Ramos (cell line): Measurements from ENCODE around the gene PACRG.

Experiments used
- in situ Hi-C: fragments of 300-500 bp; cut with MboI; formaldehyde crosslinking; loops from one replicate; pipeline ENCODE4 v1.14.3; 2022; ENCODE audit warnings: low sequenced_read_pairs; ENCODE audit not compliant: unreplicated experiment

The PACRG gene

DNA sequence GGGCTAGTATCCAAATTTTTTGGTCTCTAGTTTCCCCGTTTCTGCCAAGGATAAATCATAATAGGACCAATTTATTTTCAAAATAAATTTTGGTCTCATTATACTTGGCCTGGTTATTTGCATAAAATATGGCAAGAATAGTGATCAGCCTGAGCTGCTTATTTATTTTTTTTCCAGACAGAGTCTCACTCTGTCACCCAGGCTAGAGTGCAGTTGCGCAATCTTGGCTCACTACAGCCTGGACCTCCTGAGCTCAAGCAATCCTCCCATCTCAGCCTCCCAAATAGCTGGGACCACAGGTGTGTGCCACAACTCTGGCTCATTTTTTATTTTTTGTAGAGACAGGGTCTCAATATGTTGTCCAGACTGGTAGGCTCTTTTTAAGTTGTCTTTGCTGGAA, 329.5 kb downstream of the PACRG start:
- in situ Hi-C loops: no loop called here

DNA sequence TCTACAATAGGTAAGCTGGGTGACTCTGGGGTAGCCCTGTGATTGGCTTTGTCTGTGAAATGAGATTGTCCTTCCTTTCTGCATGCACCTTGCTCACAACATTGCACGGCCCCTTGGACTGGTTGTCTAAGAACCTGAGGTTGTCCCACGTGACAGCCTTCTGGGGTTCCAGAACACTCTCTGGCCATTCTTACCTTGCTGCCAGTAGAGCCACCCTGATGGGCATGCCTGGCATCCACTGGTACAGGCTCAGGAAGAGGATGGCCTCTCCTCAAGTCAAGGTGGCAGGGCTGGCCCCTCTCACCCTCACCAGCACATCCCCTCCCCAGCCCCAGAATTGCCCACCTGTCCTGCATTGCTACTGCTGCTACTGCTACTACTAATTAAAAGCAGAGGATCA, 335.0 kb downstream of the PACRG start:
- in situ Hi-C loops: no loop called here

DNA sequence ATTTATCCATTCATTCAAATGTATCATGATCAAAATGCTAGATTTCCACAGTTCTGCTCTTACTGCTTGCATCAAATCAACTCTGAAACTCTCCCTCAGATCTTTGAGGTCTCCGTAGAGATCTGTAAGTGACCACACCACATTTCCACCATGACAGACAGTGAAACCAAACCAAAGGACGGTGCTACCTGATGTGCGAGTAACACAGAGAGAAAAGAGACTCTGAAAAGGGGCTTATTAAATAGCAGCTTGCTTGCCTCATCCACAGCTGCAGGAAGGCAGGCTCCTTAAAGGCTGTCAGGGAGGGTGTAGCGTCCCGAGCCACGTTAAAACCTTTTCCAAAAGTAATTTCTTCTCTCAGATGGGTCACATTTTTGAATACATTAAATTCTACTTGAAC, 335.8 kb downstream of the PACRG start:
- in situ Hi-C loops: no loop called here

DNA sequence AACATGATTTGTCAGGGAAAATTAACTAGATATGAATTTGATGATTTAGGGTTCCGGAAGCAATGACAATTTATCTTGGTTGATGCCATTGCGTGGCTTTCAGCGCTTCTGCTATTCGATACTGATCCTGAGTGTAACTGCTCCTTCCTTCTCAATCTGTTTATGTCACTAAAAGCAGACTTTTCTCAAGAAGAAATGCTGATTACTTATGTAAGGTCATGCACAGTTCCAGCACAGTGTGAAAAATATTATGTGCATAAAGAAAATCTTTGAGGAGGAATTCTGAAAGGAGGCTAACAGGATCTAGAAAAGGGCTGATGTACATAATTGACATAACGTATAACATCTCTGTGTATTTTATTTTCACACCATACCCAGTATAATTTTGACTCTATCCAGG, 336.6 kb downstream of the PACRG start:
- in situ Hi-C loops: no loop called here

DNA sequence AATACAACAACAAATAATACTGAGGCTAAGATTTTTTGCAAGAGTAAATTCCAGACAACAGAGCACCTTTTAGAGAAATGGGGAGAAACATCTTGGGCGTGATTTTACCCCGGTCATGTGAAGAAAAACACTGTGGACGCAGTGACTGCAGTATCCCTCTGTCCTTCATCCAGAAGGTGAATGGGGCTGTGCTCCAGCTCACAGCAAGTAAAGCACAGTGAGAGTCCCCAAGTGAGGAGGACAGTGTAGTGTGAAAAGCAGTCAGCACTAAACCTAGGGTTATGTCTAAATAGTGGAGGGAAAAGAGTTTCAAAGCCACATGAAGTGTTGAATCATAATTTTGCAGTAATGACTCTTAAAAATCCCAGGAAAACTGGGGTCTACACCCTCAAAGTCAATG, 338.4 kb downstream of the PACRG start:
- in situ Hi-C loops: no loop called here

DNA sequence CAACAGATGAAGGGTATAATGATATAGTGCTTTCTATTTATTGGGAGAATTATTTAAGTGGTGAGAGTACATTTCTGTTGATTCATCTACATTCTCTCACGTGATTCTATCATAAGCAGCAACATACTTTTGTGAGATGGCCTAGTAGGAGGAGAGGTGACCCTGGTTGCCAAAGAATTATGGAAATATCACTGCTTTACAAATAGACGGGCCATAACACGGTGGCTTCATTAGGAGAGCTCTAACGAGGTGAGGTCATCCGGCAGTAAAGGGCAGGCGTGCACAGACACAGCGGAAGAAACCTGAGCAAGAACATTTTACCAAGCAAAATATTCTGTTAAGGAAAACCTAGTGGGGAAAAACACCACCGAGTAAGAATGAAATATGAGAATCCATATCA, 349.4 kb downstream of the PACRG start:
- in situ Hi-C loops: no loop called here

DNA sequence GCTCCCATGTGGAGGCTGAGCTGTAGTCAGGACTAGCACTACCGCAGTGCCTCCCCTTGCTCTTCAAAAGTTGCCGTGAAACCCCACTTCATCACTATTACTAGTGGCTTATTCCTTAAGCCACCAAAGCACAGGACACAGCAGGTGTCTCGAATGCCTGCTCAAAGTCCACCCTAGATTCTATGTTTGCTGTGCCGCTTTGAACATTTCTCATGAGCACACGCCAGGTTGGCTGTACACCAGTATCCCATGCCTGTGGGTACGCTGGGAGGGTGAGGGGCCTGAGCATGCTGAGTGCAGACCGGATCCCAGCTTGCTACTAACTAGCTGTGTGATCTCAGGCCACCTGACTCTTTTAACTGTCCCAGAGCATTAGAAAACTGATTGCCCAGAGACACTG, 350.9 kb downstream of the PACRG start:
- in situ Hi-C loops: no loop called here

DNA sequence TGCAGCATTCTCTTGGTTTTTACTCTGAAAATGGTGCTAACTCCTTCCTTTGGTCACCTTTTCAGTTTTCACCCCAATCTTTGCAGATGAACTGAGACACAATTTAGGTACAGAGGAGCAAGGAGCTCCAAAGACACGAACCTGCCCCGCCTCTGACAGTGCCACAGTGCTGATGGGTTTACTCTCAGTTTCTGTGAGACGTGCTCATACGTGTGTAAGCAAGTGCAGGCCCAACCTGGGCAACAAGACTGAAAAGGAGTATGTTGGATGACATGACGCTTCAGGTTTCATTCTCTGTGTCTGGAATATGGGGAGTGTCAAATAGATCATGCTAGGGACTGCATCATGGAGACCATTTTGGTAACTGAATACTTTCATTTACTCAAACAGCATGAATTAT, 352.5 kb downstream of the PACRG start:
- in situ Hi-C loops: no loop called here

DNA sequence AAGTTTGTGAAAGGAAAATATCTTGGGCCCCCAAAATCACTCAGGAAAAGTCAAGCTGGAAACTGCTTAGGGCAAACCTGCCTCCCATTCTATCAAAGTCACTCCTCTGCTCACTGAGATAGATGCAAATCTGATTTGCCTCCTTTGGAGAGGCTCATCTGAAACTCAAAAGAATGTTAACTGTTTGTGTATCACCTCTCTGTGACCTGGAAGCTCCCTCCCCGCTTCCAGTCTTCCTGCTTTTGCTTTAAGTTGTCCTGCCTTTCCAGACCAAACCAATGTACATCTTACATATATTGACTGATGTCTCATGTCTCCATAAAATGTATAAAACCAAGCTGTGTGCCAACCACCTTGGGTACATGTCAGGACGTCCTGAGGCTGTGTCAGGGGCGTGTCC, 355.4 kb downstream of the PACRG start:
- in situ Hi-C loops: no loop called here

DNA sequence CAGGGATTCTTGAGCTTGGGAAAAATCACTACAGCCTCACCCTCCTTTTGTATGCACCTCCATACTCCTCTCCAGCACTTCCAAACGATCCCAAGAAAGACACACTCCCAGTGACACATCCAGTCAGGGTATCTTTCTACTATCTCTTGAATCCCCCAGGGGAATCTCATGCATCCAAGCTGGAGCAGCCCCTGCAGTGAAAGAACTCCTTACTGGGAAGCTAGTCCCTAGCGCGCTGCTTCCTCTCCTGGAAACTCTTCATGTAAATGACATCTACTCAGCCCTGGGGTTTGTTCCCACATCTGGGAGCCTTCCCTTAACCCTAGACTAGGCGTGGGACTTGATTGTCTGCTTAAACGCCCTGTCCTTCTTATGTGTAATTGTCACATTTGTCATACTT, 357.7 kb downstream of the PACRG start:
- in situ Hi-C loops: no loop called here

DNA sequence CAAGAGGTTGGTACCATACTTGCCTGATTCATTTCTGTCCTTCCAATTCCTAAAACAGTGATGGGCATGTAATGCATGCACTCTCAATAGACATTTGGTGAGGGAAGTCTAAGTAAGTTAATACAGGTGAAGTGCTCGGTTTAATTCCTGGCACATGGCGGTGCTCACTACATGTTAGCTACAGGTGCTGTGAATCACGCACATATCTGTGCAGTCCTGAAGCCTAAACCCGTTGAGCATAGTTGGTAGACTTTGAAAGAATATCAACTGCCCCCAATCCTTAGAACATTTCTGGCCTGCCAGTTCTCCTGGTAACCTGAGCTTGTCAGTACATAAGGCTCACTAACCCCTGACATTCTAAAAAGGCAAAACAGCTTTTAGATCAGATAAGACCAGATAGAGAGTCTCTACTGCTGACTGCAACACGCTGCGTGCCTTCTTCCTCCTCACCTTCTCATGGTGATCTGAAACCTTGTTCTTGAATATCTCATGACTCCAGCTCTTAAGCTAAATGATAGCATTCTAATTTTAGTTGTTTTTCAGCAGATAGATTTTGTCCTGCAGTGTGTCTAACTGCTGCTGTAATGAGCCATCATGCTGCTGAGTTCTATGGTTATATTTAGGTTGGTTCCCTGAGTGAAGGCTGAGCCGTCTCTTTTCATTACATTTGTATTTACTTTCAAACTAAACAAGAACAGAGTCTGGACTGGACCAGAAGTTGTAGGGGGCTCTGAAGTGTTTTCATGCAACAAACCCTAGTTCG, 358.3 kb downstream of the PACRG start:
- in situ Hi-C loops: no loop called here

DNA sequence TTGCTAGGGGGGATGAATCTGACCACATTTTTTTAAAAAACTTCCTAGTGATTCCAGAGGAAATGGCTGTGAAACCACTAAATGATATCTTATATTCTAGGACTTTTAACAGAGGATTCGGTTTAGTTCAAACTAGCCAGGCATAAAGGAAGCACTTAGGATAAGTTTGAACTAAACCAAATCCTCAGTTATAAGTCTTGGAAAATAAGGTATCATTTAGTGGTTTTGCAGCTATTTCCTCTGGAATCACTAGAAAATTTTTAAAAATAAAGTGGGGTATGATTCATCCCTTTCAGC, 358.8 kb downstream of the PACRG start:
- in situ Hi-C loops: no loop called here

DNA sequence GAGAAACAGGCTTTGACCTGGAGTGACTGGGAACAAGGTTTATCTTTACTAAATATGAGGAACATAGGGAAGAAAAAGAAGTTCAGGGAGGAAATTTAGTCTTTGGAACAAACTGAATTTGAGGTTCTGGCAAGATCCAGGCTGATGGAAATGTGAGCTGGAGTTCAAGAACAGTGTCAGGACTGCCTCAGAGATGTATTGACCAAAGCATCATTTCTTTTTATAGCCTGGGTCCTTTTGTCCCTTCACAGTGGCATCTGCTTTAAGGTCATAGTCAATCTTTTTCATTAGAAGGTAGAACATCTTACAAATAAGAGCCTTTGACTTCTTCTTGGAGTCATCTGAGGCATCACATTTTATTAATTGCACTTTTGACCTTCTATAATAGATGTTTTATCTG, 360.2 kb downstream of the PACRG start:
- in situ Hi-C loops: no loop called here

DNA sequence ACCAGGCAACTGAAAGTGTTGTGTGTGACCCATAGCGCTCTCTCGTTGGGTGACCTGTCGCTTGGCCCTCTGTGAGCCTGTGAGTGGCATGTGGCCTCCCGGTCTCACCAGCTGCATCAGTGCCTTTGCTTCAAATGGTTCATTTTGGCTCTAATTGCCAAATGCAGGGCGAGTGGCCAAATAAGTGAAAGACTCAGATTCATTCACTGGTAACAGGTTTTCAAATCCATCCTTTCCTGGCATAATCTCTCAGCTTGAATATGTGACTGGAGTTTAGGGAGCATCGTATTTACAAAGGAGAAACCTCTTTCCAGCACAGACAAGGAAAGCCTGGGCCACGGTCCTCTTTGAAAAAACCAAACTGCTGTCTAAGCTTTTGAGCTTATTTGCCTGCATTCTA, 365.1 kb downstream of the PACRG start:
- in situ Hi-C loops: no loop called here

DNA sequence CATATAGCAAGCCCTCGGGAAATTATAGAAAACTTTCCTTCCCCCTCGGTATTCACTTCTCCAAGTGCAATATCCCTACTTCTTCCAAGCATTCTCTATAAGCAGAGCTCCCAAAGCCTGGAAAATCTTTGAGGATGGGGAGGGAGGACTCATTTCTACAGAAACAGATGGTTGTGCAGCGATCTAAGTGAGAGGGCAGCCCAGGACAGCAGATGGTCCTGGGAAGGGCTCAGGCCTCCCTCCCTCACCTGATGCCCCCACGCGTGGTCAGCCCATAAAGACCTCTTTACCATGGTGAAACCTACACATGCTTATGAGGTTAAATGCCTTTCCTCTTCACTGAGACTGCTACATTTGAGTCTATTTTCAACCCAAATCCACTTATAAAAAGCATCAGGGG, 367.1 kb downstream of the PACRG start:
- in situ Hi-C loops: no loop called here

DNA sequence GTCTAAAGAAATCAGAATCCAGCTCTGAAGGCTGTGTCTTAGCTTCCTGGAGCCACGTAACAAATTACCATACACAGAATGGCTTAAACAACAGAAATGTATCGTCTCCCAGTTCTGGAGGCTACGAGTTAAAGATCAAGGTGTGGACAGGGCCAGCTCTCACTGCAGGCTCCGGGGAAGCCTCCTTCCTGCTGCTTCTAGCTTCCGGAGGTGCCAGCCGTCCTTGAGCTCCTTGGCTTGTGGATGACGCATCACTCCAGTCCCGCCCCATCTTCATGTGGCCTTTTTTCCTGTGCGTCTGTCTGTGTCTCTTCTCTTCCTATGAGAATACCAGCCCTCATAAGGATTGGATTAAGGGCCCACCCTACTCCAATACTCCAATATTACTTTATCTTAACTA, 367.6 kb downstream of the PACRG start:
- in situ Hi-C loops: no loop called here

DNA sequence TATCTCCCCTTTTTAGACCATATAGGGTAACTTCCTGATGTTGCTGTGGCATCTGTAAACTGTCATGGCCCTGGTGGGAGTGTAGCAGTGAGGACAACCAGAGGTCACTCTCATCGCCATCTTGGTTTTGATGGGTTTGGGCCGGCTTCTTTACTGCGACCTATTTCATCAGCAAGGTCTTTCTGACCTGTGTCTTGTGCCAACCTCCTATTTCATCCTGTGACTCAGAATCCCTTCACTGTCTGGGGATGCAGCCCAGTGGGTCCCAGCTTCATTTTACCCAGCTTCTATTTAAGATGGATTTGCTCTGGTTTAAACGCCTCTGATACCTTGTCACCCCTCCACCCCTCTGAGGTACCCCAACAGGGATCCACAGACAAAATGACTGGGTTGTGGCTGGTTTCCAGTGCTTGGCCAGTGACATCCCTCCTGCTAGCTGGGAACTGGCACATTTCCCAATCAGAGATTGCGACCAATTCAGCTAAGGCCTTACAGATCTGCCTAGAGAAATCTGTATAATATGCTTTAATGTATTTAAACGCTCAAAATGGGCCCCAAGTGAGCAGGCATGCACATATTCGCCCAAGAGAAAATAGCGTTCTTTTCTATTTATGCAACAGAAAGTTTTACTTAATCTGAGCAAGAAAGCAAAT, 371.2 kb downstream of the PACRG start:
- in situ Hi-C loops: no loop called here

DNA sequence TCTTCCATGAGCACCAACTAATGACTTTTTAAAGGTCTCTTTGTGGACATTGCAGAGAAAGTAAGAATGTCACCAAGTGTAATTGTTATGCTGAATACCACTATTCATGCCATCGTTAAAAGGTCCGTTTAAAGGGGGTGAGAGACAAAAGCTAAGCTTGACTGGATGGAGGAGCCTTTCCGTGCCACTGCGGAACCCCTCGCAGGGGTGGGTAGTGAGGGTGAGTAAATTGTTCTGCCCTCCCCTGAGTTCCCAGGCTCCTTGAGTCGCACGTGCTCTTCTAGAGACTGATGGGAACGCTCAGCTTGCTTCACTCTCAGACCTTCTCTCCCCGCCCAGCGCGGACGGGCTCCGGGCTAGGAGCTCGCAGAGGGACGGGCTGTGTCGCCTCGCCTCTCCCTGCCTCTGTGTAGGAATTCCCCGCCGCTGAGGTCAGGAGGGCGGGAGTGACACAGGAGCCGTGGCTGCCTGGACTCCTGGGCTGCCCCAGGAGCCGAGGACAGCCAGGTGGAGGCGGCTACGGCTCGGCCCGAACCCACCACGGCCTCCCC, 371.9 kb downstream of the PACRG start:
- in situ Hi-C loops: no loop called here

DNA sequence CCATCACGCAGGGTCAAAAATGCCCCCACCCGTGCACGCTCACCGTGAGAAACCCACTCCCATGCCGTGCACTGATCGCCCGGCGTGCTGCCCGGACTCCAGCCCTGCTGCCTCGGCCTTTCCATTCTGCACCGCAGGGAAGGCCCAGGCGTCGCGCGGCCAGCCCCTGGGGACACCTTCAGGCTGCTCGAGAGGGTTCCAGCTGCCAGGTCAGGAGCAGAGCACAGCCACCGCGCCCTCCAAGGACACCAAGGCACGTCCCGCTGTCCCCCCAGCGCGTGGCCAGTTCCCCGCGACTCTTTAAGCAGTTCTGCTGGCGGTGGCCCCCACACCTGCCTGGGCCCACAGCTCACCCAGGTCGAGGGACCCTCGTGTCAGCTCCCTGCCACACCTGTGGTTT, 372.5 kb downstream of the PACRG start:
- in situ Hi-C loops: no loop called here

DNA sequence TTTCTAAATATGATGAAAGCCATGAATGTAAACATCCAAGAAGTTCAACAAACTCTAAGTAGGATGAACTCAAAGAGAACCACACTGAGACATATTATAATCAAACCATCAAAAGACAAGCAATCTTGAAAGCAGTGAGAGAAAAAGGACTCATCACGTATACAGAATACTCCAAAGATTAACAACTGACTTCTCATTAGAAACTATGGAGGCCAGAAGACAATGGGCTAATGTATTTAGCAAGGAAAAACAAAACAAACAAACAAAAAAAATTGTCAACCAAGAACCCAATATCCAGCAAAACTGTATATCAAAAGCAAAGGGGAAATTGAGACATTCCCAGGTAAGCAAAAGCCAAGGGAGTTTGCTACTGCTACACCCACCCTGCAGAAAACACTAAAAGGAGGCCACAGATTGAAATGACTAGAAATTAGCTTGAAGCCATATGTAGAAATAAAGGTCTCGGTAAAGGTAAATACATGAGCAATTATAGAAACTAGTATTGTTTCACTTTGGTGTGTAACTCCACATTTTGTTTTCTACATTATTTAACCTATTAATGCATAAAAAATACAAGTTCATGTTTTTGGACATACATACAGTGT, 385.7 kb downstream of the PACRG start:
- in situ Hi-C loops: no loop called here

DNA sequence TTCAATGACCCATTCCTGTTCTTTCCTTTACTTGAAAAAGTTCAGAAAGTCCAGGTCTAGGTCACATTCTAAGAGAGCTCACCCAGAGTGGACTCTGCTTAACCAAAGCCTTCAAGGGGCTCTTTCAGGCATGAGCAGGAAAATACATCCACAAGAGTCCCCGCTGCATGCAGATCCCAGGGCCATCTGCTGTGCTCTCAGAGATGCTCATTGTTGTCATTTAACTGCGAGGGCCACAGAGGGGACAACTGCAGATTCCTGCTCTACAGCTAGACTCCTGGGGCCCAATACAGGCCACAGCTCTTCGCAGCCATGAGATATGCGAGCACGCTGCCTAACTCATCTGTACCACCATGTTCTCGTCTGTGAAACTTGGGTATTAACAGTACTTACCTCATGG, 391.2 kb downstream of the PACRG start:
- in situ Hi-C loops: no loop called here

DNA sequence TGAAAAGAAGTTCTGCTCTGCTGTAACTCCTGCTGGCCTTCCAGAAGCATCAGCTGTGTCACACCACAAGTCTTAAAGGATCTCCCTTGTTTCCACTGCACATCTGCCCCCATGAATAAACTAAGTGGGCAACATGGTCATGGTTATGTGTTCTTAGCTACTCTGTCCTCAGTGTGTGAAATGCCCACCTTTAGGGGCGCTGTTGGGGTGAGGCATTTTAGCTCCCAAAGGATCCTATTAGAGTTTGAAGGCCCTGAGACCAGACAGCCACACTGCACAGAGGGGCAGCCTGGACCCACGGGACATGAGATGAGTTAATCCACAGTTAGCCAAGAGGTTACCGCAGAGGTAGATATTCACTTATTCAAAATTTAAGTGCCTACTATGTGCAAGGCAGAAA, 392.4 kb downstream of the PACRG start:
- in situ Hi-C loops: no loop called here
